ENCODE measurements around the gene CEND1.

Gene CEND1

GRCh38 chr11:831118-831864, 41.4 kb upstream of the CEND1 start:
- no peak for DNase-seq (ENCODE audit: low spot score in 2 of 2)
- H3K4me1 Mint-ChIP-seq, result peaks cover 33% of the 10 kb centered on the region
- no peak overlapping the region for H3K27ac Mint-ChIP-seq
- peak overlapping the region; percentile 55 for H3K4me3 Mint-ChIP-seq
- H3K36me3 Mint-ChIP-seq, result no peaks in the 10 kb centered on the region
- no peaks in the 10 kb centered on the region for H3K9me3 Mint-ChIP-seq
- no peak for ATAC-seq (ENCODE audit: low read depth)
- no peaks in the 10 kb centered on the region for H3K27me3 Mint-ChIP-seq

- Mint-ChIP-seq H3K4me3 (peak overlapping the region; percentile 82), H3K9me3 (no peaks in the 10 kb centered on the region), H3K4me1 (peaks cover 33% of the 10 kb centered on the region), H3K27ac (no peak overlapping the region), H3K27me3 (no peaks in the 10 kb centered on the region), H3K36me3 (no peaks in the 10 kb centered on the region)
- DNase-seq (ENCODE audit: low spot score in 2 of 2), result peak in 1 of 2 donors; percentile 59
- ATAC-seq (ENCODE audit: low read depth), result peak; percentile 64
Measured at GRCh38 chr11:830295-831117, 40.6 kb upstream of the CEND1 start.

GRCh38 chr11:829847-830294, 40.0 kb upstream of the CEND1 start:
- DNase-seq (ENCODE audit: low spot score in 2 of 2) (no peak), ATAC-seq (ENCODE audit: low read depth) (peak; percentile 1)
- H3K27ac Mint-ChIP-seq, result no peak overlapping the region
- H3K9me3 Mint-ChIP-seq, result no peaks in the 10 kb centered on the region
- H3K36me3 Mint-ChIP-seq, result peaks cover 3% of the 10 kb centered on the region
- peaks cover 33% of the 10 kb centered on the region for H3K4me1 Mint-ChIP-seq
- no peaks in the 10 kb centered on the region for H3K27me3 Mint-ChIP-seq
- peak overlapping the region; percentile 82 for H3K4me3 Mint-ChIP-seq

GRCh38 chr11:829176-829846, 39.4 kb upstream of the CEND1 start:
- H3K4me3 Mint-ChIP-seq, result peak overlapping the region; percentile 82
- peaks cover 33% of the 10 kb centered on the region for H3K4me1 Mint-ChIP-seq
- no peak overlapping the region for H3K27ac Mint-ChIP-seq

GRCh38 chr11:828506-829175, 38.8 kb upstream of the CEND1 start:
- DNase-seq (ENCODE audit: low spot score in 2 of 2), result no peak
- Mint-ChIP-seq H3K27ac (no peak overlapping the region), H3K27me3 (no peaks in the 10 kb centered on the region), H3K4me1 (peaks cover 30% of the 10 kb centered on the region), H3K4me3 (peak overlapping the region; percentile 82), H3K9me3 (no peaks in the 10 kb centered on the region), H3K36me3 (peaks cover 6% of the 10 kb centered on the region)
- no peak for ATAC-seq (ENCODE audit: low read depth)

More at GRCh38 chr11:829176-829846, 39.4 kb upstream of the CEND1 start:
- DNase-seq (ENCODE audit: low spot score in 2 of 2) (no peak), ATAC-seq (ENCODE audit: low read depth) (peak; percentile 17)
- peaks cover 6% of the 10 kb centered on the region for H3K36me3 Mint-ChIP-seq
- no peaks in the 10 kb centered on the region for H3K27me3 Mint-ChIP-seq
- no peaks in the 10 kb centered on the region for H3K9me3 Mint-ChIP-seq

GRCh38 chr11:827897-828192, 38.0 kb upstream of the CEND1 start, which contains the start of gene CRACR2B:
Gene CRACR2B, plus strand, starts transcription at chr11:827919. Its CDS starts 689 bp downstream, at chr11:828608.
- peaks cover 30% of the 10 kb centered on the region for H3K4me1 Mint-ChIP-seq
- no peak for DNase-seq (ENCODE audit: low spot score in 2 of 2)
- H3K27me3 Mint-ChIP-seq, result no peaks in the 10 kb centered on the region
- no peaks in the 10 kb centered on the region for H3K9me3 Mint-ChIP-seq
- peak within 1 kb of the TSS; percentile 29 for H3K27ac Mint-ChIP-seq
- peak within 1 kb of the TSS; percentile 82 for H3K4me3 Mint-ChIP-seq
- peaks cover 6% of the 10 kb centered on the region for H3K36me3 Mint-ChIP-seq
- no peak for ATAC-seq (ENCODE audit: low read depth)

GRCh38 chr11:827146-827896, 37.4 kb upstream of the CEND1 start:
- Mint-ChIP-seq H3K27me3 (no peaks in the 10 kb centered on the region), H3K4me3 (peak overlapping the region; percentile 81), H3K27ac (peak overlapping the region; percentile 29), H3K4me1 (peaks cover 29% of the 10 kb centered on the region), H3K36me3 (peaks cover 6% of the 10 kb centered on the region), H3K9me3 (no peaks in the 10 kb centered on the region)
- ATAC-seq (ENCODE audit: low read depth) (peak; percentile 12), DNase-seq (ENCODE audit: low spot score in 2 of 2) (no peak)

- peaks cover 6% of the 10 kb centered on the region for H3K36me3 Mint-ChIP-seq
- no peak overlapping the region for H3K27ac Mint-ChIP-seq
- peaks cover 26% of the 10 kb centered on the region for H3K4me1 Mint-ChIP-seq
- ATAC-seq (ENCODE audit: low read depth) (peak; percentile 4), DNase-seq (ENCODE audit: low spot score in 2 of 2) (no peak)
- peak overlapping the region; percentile 78 for H3K4me3 Mint-ChIP-seq
- no peaks in the 10 kb centered on the region for H3K9me3 Mint-ChIP-seq
- no peaks in the 10 kb centered on the region for H3K27me3 Mint-ChIP-seq
Measured at GRCh38 chr11:826836-827145, 36.9 kb upstream of the CEND1 start.

- Mint-ChIP-seq H3K27ac (no peak overlapping the region), H3K27me3 (no peaks in the 10 kb centered on the region), H3K4me3 (peak overlapping the region; percentile 78), H3K36me3 (peaks cover 6% of the 10 kb centered on the region), H3K9me3 (no peaks in the 10 kb centered on the region), H3K4me1 (peaks cover 22% of the 10 kb centered on the region)
- ATAC-seq (ENCODE audit: low read depth) (no peak), DNase-seq (ENCODE audit: low spot score in 2 of 2) (no peak)
Measured at GRCh38 chr11:826227-826621, 36.3 kb upstream of the CEND1 start.

- no peak for ATAC-seq (ENCODE audit: low read depth)
- peaks cover 6% of the 10 kb centered on the region for H3K36me3 Mint-ChIP-seq
- H3K9me3 Mint-ChIP-seq, result no peaks in the 10 kb centered on the region
- H3K4me3 Mint-ChIP-seq, result no peak overlapping the region
- no peaks in the 10 kb centered on the region for H3K27me3 Mint-ChIP-seq
- H3K4me1 Mint-ChIP-seq, result peaks cover 28% of the 10 kb centered on the region
- no peak overlapping the region for H3K27ac Mint-ChIP-seq
- DNase-seq (ENCODE audit: low spot score in 2 of 2), result no peak
Measured at GRCh38 chr11:825366-826226, 35.7 kb upstream of the CEND1 start.

- Mint-ChIP-seq H3K9me3 (no peaks in the 10 kb centered on the region), H3K27ac (no peak overlapping the region), H3K4me3 (no peak overlapping the region), H3K27me3 (no peaks in the 10 kb centered on the region), H3K36me3 (peaks cover 6% of the 10 kb centered on the region), H3K4me1 (peaks cover 28% of the 10 kb centered on the region)
- DNase-seq (ENCODE audit: low spot score in 2 of 2) (no peak), ATAC-seq (ENCODE audit: low read depth) (no peak)
Measured at GRCh38 chr11:824942-825341, 35.1 kb upstream of the CEND1 start.

- Mint-ChIP-seq H3K27me3 (no peaks in the 10 kb centered on the region), H3K9me3 (no peaks in the 10 kb centered on the region), H3K36me3 (peaks cover 6% of the 10 kb centered on the region), H3K27ac (no peak overlapping the region), H3K4me1 (peaks cover 26% of the 10 kb centered on the region), H3K4me3 (no peak overlapping the region)
- ATAC-seq (ENCODE audit: low read depth) (no peak), DNase-seq (ENCODE audit: low spot score in 2 of 2) (no peak)
Measured at GRCh38 chr11:824292-824880, 34.5 kb upstream of the CEND1 start.

All from memory B cell (primary cell).